GM10266 (cell line): ENCODE data around the gene OTUB1.

Source experiments
- DNase-seq: peaks from one replicate; pipeline ENCODE4 v3.0.0; 2012; ENCODE audit errors: extremely low spot score
- CTCF ChIP-seq: IDR thresholded peaks from 2 replicates; pipeline ENCODE4 v1.5.1; 2012; ENCODE audit warnings: mild to moderate bottlenecking, low read depth; ENCODE audit not compliant: control insufficient read depth, insufficient read depth; ENCODE audit errors: missing control alignments

Gene OTUB1

GRCh38 chr11:64007160-64007628 lies 21.0 kb downstream of the OTUB1 start:
- no peak for TF ChIP-seq CTCF
- no peak for DNase-seq

- no peak for DNase-seq
- no peak for TF ChIP-seq CTCF
Observed at GRCh38 chr11:64007629-64008282, 21.5 kb downstream of the OTUB1 start.

- DNase-seq, result no peak
- TF ChIP-seq CTCF, result no peak
Observed at GRCh38 chr11:64008283-64008913, 22.2 kb downstream of the OTUB1 start.

- DNase-seq, result no peak
- no peak for TF ChIP-seq CTCF
Observed at GRCh38 chr11:64008914-64009633, 22.8 kb downstream of the OTUB1 start.

- no peak for DNase-seq
- no peak for TF ChIP-seq CTCF
Observed at GRCh38 chr11:64009710-64010109, 23.5 kb downstream of the OTUB1 start.

- DNase-seq, result no peak
Observed at GRCh38 chr11:64010783-64011182, 24.5 kb downstream of the OTUB1 start.

More at GRCh38 chr11:64010783-64011182, 24.5 kb downstream of the OTUB1 start:
- no peak for TF ChIP-seq CTCF
